Natural killer cell (primary cell): ENCODE data around the gene MRPL34. TPM values are rescaled to one million over a fixed set of nuclear protein-coding genes. Genes with fewer than 3 reads are reported as not detected.

ENCODE experiments used
- ATAC-seq, 3 donors: fragments of 150-1000 bp in 2 of 3; fragments of 200-7000 bp in 1 of 3; cut with Tn5 transposase; 1 replicate in 1 of 3; 2 replicates in 2 of 3; pipeline ENCODE4 v1.10.0; 2021; ENCODE audit warnings: mild to moderate bottlenecking in 2 of 3, moderate library complexity in 2 of 3
- DNase-seq, 2 donors: peaks; one replicate each; pipeline versions ENCODE4 v3.0.0 to v3.0.0-alpha.2; 2013 to 2021; ENCODE audit warnings: mixed read lengths in 1 of 2
- H3K27ac ChIP-seq: one replicate; pipeline ENCODE4 v1.5.1; 2013; ENCODE audit warnings: mild to moderate bottlenecking, low read length
- H3K27me3 ChIP-seq: one replicate; pipeline ENCODE4 v1.6.1; 2013; ENCODE audit warnings: low read length; ENCODE audit not compliant: control insufficient read depth, insufficient read depth
- H3K36me3 ChIP-seq: one replicate; pipeline ENCODE4 v1.6.1; 2013; ENCODE audit warnings: low read length; ENCODE audit not compliant: control insufficient read depth, insufficient read depth
- H3K4me1 ChIP-seq: one replicate; pipeline ENCODE4 v1.6.1; 2013; ENCODE audit warnings: low read length; ENCODE audit not compliant: control insufficient read depth, insufficient read depth
- H3K4me3 ChIP-seq: one replicate; pipeline ENCODE4 v1.5.1; 2013; ENCODE audit warnings: low read length
- H3K9me3 ChIP-seq: one replicate; pipeline ENCODE4 v1.6.1; 2013; ENCODE audit warnings: low read length; ENCODE audit not compliant: control insufficient read depth, insufficient read depth
- H3K27ac Mint-ChIP-seq, 2 donors: one replicate each; pipeline ENCODE4 v1.8.0; 2022; ENCODE audit warnings: mild to moderate bottlenecking in 2 of 2, mixed read lengths in 2 of 2, moderate library complexity in 1 of 2
- H3K27me3 Mint-ChIP-seq, 2 donors: one replicate each; pipeline ENCODE4 v1.8.0; 2022; ENCODE audit warnings: low read depth in 2 of 2, mixed read lengths in 2 of 2
- H3K36me3 Mint-ChIP-seq: one replicate; pipeline ENCODE4 v1.8.0; 2022; ENCODE audit warnings: mixed read lengths
- H3K4me1 Mint-ChIP-seq, 2 donors: one replicate each; pipeline ENCODE4 v1.8.0; 2022; ENCODE audit warnings: mixed read lengths in 2 of 2
- H3K4me3 Mint-ChIP-seq: one replicate; pipeline ENCODE4 v1.8.0; 2022; ENCODE audit warnings: mild to moderate bottlenecking, moderate library complexity, mixed read lengths
- H3K9me3 Mint-ChIP-seq, 2 donors: one replicate each; pipeline ENCODE4 v1.8.0; 2022; ENCODE audit warnings: mixed read lengths in 2 of 2
- WGBS: methylation state at CpG from one replicate; pipeline ENCODE4 v1.1.7; 2013; ENCODE audit warnings: missing lambda C conversion rate; ENCODE audit not compliant: insufficient coverage; 5-methylcytosine and 5-hydroxymethylcytosine counted together
- intact Hi-C: fragments of 100-400 bp; cut with micrococcal nuclease; formaldehyde crosslinking; loops from one replicate; pipeline ENCODE4 v1.14.2; 2022
- total RNA-seq, 4 donors: library from RNA; stranded (reverse); fragments of 120-200 nt in 1 of 4; gene quantifications; one replicate each; pipeline versions ENCODE4 v1.2.3 to v1.2.4, GENCODE V29; 2013 to 2022
- TF ChIP-seq, protein P1 (sequence below): fragments of 200-600 bp; IDR thresholded peaks from one replicate; pipeline ENCODE4 v1.8.0; 2022; ENCODE audit warnings: antibody characterized with exemption

MRPL34 gene
- total RNA-seq, 3 donors from 2014 or later (not counting 1 experiment from before 2014, with no cell fraction given) = 26.9 to 40.8 (median 39.4) TPM

GRCh38 chr19:17307876-17308377 is 2.3 kb downstream of the MRPL34 start:
- H3K4me1 Mint-ChIP-seq = peaks cover 35 to 55% of the 10 kb centered on the region in 2 donors
- no peaks in the 10 kb centered on the region for H3K27me3 Mint-ChIP-seq
- Histone ChIP-seq H3K27ac (no peak overlapping the region), H3K4me1 (peaks cover 45% of the 10 kb centered on the region), H3K27me3 (no peaks in the 10 kb centered on the region), H3K9me3 (no peaks in the 10 kb centered on the region), H3K36me3 (no peaks in the 10 kb centered on the region), H3K4me3 (no peak overlapping the region)
- TF ChIP-seq, protein P1, sequence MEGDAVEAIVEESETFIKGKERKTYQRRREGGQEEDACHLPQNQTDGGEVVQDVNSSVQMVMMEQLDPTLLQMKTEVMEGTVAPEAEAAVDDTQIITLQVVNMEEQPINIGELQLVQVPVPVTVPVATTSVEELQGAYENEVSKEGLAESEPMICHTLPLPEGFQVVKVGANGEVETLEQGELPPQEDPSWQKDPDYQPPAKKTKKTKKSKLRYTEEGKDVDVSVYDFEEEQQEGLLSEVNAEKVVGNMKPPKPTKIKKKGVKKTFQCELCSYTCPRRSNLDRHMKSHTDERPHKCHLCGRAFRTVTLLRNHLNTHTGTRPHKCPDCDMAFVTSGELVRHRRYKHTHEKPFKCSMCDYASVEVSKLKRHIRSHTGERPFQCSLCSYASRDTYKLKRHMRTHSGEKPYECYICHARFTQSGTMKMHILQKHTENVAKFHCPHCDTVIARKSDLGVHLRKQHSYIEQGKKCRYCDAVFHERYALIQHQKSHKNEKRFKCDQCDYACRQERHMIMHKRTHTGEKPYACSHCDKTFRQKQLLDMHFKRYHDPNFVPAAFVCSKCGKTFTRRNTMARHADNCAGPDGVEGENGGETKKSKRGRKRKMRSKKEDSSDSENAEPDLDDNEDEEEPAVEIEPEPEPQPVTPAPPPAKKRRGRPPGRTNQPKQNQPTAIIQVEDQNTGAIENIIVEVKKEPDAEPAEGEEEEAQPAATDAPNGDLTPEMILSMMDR = no peak
- no peak for ATAC-seq
- peak overlapping the region in 1 of 2 donors; percentile 27 for H3K27ac Mint-ChIP-seq
- 94% methylated on average over 8 of the region's 8 CpGs for WGBS
- H3K36me3 Mint-ChIP-seq = no peaks in the 10 kb centered on the region
- no peaks in the 10 kb centered on the region for H3K9me3 Mint-ChIP-seq
- H3K4me3 Mint-ChIP-seq = peak overlapping the region; percentile 40
- no peak for DNase-seq
- intact Hi-C loops = no loop called here

GRCh38 chr19:17309198-17309964 is 3.7 kb downstream of the MRPL34 start, which contains the start of gene DDA1:
DDA1 (plus strand) TSS chr19:17309563; CDS start chr19:17309655, 92 bp downstream.
- intact Hi-C loops = loop anchor here (1.0 kb wide), 1 partner anchor 28 kb away; the partner anchor contains the start of gene GTPBP3
- Mint-ChIP-seq H3K36me3 (no peaks in the 10 kb centered on the region), H3K9me3 (no peaks in the 10 kb centered on the region), H3K4me1 (peaks cover 28 to 46% of the 10 kb centered on the region in 2 donors), H3K27ac (peak within 1 kb of the TSS; percentile 92 to 93), H3K27me3 (no peaks in the 10 kb centered on the region), H3K4me3 (peak within 1 kb of the TSS; percentile 99)
- DNase-seq (peak; percentile 95 to 100), ATAC-seq (peak; percentile 80 to 92 (median 83))
- H3K4me3 ChIP-seq = peak within 1 kb of the TSS; percentile 76
- H3K36me3 ChIP-seq = peaks cover 7% of the 10 kb centered on the region
- no peaks in the 10 kb centered on the region for H3K27me3 ChIP-seq
- under 1% methylated on average over 46 of the region's 46 CpGs for WGBS
- peaks cover 37% of the 10 kb centered on the region for H3K4me1 ChIP-seq
- no peaks in the 10 kb centered on the region for H3K9me3 ChIP-seq
- TF ChIP-seq, protein P1 = no peak
- H3K27ac ChIP-seq = peak within 1 kb of the TSS; percentile 61

DNA sequence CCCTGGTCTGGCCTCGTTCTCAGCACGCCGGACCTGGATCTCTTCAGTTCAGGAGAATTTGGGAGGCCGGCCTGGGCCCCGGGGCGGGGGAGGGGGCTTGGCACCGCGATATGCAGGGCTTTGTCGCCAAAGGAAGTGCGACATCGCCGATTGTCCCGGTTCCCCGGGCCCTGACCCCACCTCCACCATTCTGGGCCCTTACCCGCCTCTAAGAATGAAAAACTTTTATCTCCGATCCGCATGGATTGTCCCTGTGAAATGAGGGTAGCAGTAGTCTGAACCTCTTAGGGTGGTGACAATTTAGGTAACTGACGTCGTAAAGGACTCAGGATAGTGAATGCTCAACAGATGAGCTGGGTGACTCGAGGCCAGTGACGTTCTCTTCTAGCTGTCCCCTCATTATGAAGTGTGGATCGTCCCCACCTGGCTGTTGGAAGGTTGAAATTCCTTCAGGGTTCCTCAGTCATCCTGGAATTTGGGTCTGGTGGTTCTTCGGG is 4.3 kb downstream of the MRPL34 start:
- DNase-seq = no peak
- WGBS = 6% methylated on average over 20 of the region's 23 CpGs
- intact Hi-C loops = loop anchor here (1.0 kb wide), 1 partner anchor 27 kb away; the partner anchor contains the start of gene GTPBP3
- Mint-ChIP-seq H3K27ac (peak overlapping the region; percentile 92 to 93), H3K9me3 (no peaks in the 10 kb centered on the region), H3K36me3 (no peaks in the 10 kb centered on the region), H3K27me3 (no peaks in the 10 kb centered on the region), H3K4me3 (peak overlapping the region; percentile 99), H3K4me1 (peaks cover 24 to 41% of the 10 kb centered on the region in 2 donors)
- H3K4me3 ChIP-seq = peak overlapping the region; percentile 76
- no peak for ATAC-seq
- H3K27ac ChIP-seq = peak overlapping the region; percentile 61
- H3K9me3 ChIP-seq = no peaks in the 10 kb centered on the region
- H3K36me3 ChIP-seq = peaks cover 11% of the 10 kb centered on the region
- TF ChIP-seq, protein P1 = no peak
- H3K4me1 ChIP-seq = peaks cover 31% of the 10 kb centered on the region
- H3K27me3 ChIP-seq = no peaks in the 10 kb centered on the region
